DMS 273 (cell line): ENCODE data around the gene XPC.
"Not testable (repeated sequence)": the region's sequence is repeated elsewhere in the genome, so short reads cannot be mapped to it uniquely, and the experiment has no call there.

Experiments used
- DNase-seq: peaks from one replicate; lab custom pipeline; 2025; ENCODE audit not compliant: unreplicated experiment; lab: John Stamatoyannopoulos, UW

Gene XPC

DNA sequence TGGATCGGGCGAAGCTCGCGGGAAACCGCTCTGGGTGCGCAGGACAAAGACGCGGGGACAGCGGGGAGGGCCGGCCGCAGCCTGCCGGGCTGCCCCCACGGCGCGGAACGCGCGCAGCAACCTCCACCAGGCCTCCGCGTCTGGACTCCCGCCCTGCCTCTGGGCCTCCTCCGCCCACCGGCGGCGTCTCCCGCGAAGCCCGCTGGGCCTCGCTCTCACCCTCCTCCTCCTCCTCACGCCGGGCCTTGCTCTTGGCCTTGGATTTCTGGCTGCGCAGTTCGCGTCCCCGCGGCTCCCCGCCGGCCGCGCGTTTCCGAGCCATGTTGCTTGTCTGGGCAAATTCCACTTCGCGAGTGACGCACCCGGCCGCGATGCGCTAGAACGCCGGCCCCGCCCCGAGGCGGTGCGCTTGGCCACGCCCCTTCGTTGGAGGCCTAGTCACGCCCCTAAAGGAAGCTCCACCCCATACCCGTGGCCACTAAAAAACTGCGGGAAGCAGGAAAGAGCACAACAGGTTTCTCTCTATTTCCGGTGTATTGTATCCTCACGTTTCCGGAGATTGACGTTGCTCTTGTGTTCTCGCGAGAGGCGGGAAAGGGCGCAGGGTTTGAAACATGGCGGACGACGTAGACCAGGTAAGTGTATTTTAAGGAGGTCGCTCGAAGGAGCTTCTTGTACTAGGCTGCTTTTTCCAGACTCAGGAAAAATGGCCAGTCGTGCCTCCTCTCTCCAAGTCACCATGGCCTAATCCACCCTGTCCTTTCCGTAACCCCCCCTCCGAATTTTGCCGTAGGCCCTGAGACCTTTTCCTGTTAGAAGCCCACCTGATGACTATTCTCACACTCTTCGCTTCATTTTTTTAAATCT, at the start of gene XPC, which contains the start of gene LSM3:
XPC (minus strand) TSS at position 355 of the 867 bp plus-strand sequence; CDS start at position 322, 33 bp downstream.
LSM3 (plus strand) TSS at position 571 of the 867 bp plus-strand sequence; CDS start at position 615, 44 bp downstream.
- DNase-seq = peak; percentile 97

GRCh38 chr3:14227856-14228255, 49.5 kb upstream of the XPC start:
- no peak for DNase-seq

DNA sequence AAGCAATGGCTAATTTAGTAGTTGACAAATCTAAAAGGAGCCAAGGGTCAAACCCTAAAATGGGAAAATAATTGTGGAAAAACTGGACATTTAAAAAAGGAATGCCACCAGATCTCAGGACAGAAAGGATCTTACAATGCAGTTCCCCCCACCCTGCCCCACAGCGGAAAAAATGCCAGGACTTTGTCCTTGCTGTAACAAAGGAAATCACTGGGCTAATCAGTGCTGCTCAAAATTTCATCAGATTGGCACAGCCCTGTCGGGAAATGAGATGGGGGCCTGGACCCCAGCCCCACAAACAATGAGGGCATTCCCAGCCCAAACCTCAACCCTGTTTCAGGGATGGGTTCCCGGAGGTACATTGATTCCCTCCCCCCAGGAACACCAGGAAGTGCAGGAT, 48.0 kb upstream of the XPC start:
- not testable (repeated sequence) for DNase-seq

DNA sequence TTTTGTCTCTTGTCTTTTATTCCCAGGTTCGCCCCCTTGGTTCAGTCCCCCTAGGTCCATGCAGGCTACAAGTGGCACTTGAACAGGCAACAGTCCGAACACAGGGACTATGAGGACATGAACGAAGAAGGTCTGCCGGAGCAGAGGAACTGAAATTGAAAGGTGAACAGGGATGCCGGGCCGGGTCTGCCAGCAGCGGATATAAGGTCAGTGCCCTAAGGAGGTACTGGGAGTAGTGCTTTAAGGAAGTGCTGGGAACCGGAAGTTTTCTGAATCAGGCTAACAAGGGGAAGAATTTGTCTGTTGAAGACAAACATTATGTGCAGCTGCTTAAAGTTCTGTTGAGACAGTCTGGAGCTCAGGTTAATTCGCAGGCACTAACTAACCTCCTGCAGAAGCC, 47.0 kb upstream of the XPC start:
- no peak for DNase-seq

GRCh38 chr3:14224895-14225294, 46.5 kb upstream of the XPC start:
- no peak for DNase-seq

DNA sequence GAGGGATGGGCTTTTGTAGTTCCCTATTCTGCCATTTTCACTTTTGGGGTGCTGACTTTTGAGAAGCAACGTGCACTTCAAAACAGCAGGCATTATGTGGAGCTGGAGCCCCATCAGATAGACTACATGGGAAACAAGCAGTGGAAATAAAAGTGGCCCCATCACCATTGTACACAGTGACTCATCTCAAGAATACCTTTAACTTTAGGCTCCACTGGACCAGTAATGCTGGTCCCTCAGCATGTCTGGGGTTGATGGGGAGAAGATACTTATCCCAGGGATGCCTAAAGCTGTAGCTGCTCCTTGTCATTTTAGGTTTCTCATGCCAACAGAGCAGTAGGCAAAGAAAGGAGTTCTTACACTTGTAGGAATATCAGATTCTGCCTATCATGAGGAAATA, 45.2 kb upstream of the XPC start:
- DNase-seq = no peak

DNA sequence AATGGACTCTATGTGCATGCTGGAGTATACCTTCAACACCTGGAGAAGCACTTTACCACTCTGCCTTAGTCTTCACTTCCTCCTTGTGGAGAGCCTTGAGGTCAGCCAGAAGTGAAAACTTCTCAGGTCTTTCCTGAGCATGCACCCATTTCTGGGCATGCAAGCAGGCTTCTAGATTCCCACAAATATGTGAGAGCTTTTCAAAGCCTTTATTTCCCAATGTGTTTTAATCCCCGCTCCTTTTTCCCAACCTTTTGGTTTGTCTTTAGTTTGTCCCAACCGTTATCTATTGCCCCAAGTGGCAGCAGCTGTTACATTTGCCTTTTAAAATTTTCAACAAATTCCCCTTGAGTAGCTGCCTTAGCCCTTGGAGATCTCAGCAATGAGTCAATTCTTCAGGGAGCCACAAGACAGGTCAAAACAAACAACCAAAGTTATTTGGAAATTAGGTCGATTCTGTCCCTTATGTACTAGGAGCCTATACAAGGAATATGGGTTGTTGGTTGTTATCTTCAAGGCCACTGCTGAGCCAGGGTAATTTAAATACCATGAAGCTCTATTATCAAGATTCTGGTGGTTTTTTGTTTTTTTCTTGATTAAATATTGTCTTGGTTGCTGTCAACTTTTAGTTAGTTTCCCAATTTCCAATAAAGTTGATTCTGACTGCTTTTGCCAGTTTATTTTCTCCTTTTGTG, 44.6 kb upstream of the XPC start:
- DNase-seq = no peak

GRCh38 chr3:14222457-14222856, 44.1 kb upstream of the XPC start:
- no peak for DNase-seq

DNA sequence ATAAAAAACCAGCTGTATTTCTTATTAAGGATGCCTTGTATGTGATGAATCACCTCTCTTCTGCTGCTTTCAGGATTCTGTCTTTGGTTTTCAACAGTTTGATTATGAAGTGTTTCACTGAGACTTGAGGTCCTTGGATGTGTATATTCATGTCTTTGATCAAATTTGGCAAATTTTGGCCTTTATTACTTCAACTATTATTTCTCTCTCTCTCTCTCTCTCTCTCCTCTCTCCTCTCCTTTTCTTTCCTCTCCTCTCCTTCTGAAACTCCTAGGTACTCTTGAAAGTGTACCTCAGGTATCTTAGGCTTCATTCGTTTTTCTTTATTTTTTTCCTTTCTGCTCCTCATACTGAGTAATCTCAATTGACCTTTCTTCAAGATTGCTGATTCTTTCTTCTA, 43.5 kb upstream of the XPC start:
- no peak for DNase-seq

DNA sequence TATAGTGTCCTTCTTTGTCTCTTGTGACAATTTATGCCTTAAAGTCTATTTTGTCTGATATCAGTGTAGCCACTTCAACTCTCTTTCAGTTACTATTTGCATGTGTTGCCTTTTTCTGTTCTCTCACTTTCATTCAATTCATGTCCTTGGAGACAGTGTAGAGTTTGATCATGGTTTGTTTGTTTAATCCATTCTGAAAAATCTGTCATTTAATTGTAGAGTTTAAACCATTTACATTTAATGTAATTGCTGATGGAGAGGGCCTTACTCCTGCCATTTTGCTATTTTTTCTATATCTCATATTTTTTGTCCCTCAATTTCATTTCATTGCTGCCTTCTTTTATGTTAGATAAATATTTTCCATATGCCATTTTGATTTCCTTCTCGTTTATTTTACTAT, 42.5 kb upstream of the XPC start:
- DNase-seq = no peak

GRCh38 chr3:14218355-14218754, 40.0 kb upstream of the XPC start:
- no peak for DNase-seq

- peak; percentile 25 for DNase-seq
Observed at GRCh38 chr3:14216257-14217048, 38.1 kb upstream of the XPC start.

DNA sequence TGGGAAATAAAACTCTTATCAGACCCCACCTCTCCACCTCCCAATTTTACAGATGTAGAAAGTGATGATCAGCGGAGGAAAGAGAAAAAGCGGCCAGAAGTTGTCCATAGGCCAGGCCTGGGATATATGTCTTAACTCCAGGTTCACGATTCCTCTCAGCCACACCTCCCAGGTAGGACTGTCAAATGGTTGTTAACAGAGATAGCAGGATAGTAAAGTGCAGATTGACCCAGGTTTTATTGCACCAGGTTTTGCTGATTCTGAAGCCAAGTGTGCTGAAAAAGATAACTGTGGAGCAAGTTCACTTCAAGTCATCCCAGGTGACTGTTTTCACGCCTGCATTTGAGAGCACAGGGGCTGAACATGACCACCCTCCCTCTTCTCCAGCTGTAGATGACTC, 36.4 kb upstream of the XPC start:
- DNase-seq = no peak

GRCh38 chr3:14213066-14213774, 34.8 kb upstream of the XPC start:
- DNase-seq = no peak

DNA sequence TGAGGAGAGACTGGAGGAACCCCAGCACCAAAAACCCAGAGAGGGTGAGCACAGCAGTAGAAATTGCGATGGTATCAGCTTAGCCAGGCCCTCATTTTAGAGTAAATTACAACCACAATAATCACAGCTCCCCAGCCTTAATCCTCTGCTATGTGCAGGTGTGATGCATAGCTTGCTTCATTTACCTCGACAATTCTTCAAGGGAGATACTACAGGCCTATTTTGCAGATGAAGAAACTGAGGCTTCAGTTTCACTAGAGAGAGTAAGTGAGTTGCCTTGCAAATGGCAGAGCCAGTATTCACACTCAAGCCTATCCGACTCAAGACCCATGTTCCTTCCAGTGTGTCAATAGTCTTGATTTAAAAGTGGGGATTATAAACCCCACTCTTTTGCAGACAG, 33.6 kb upstream of the XPC start:
- DNase-seq = no peak

DNA sequence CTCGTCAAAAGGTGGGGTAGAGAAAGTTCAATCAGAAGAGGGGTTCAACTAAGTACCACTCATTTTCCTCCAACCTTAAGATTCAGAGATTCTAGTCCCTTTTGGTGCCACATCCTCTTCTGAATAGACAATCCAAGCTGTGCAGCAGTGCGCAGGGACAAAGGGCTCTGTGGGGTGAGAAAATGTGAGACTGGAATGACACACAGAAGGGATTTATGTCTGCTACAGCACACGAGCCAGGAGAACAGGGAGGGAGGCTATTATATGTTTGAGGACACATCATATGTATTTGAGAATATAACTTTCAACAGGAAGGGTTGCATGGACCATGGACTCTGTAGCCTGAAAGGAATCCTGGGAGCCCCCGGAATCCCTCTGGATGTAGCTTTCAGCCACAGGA, 33.2 kb upstream of the XPC start:
- no peak for DNase-seq

- no peak for DNase-seq
Observed at GRCh38 chr3:14210843-14211594, 32.6 kb upstream of the XPC start.

GRCh38 chr3:14210290-14210688, 31.9 kb upstream of the XPC start:
- no peak for DNase-seq

GRCh38 chr3:14209581-14210289, 31.3 kb upstream of the XPC start:
- no peak for DNase-seq
